Activated T-cell treated with anti-CD3 and anti-CD28 coated beads for 24 hours (primary cell): ENCODE measurements around the gene ATP1A2.
"Not testable (repeated sequence)": the region's sequence is repeated elsewhere in the genome, so short reads cannot be mapped to it uniquely, and the experiment has no call there.

ENCODE experiments used
- DNase-seq: peaks from one replicate; pipeline ENCODE4 v3.0.0-alpha.2; 2020; ENCODE audit warnings: low read depth

Gene ATP1A2

DNA sequence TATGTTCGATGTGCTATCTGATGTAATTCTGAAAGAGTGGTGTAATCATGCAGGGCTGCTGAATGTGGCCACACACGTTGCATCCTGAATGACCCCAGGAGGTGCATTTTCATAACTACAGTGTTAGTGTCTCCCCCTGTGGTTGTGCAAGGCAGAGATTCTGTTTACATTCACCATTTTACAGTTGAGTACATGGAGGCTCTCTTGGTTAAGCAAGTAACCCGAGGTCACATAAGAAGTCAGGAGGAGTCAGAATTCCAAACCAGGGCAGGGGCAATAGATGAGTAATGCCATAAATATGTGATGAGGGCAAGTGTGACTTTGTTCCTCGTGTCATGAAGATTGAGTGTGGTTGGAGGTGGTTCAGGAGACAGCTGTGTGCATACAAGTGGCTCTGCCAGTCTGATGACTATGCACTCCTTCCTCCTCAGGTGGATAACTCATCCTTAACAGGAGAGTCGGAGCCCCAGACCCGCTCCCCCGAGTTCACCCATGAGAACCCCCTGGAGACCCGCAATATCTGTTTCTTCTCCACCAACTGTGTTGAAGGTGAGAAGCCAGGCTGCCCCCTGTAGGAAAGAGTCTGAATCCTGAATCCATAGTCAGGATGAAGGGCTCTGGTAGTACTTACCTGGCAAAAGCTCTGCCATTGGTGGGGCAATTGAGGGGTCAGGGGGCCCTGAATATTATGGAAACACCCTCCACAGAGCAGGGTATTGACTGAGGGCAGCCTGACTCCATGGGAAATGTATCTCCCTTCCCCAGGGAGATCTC lies 9.3 kb downstream of the ATP1A2 start:
- no peak for DNase-seq

DNA sequence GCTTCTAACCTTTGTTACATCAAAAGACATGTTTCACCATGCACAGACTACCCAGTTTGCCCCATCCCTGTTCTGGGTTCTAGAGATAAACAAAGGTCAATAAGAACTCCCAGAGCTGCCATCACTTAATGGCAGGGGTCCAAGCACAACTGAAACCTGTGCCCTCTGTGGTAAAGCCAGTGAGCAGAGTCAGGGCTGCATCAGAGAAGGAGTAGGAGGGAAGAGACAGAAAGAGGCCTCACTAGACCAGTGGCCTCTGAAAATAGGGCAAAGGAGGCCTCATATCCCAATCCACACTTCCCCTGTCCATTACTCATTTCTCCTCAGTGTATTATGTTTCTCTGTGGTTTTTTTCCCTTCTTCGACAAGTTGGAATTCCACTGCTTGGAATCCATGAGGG lies 10.2 kb downstream of the ATP1A2 start:
- DNase-seq, result no peak

- not testable (repeated sequence) for DNase-seq
Observed at GRCh38 chr1:160126342-160126741, 10.8 kb downstream of the ATP1A2 start.

DNA sequence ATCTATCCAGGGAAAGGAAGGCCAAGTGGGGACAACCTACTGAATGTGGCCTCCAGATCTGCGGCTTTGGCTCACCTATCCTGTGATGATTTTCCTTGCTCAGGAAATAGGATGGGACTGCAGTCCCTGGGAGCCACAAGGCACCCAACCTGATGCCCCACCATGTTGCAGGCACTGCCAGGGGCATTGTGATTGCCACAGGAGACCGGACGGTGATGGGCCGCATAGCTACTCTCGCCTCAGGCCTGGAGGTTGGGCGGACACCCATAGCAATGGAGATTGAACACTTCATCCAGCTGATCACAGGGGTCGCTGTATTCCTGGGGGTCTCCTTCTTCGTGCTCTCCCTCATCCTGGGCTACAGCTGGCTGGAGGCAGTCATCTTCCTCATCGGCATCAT lies 11.8 kb downstream of the ATP1A2 start:
- DNase-seq, result no peak

- no peak for DNase-seq
Observed at GRCh38 chr1:160127865-160128523, 12.4 kb downstream of the ATP1A2 start.

DNA sequence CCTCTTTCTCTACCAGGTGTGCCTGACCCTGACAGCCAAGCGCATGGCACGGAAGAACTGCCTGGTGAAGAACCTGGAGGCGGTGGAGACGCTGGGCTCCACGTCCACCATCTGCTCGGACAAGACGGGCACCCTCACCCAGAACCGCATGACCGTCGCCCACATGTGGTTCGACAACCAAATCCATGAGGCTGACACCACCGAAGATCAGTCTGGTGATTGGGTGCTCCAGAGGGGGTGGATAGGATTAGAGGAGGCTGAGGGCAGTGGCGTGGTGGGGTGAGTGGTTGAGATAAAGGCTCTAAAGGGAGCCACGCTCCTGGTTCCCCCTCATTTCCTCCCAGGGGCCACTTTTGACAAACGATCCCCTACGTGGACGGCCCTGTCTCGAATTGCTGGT lies 13.1 kb downstream of the ATP1A2 start:
- no peak for DNase-seq

DNA sequence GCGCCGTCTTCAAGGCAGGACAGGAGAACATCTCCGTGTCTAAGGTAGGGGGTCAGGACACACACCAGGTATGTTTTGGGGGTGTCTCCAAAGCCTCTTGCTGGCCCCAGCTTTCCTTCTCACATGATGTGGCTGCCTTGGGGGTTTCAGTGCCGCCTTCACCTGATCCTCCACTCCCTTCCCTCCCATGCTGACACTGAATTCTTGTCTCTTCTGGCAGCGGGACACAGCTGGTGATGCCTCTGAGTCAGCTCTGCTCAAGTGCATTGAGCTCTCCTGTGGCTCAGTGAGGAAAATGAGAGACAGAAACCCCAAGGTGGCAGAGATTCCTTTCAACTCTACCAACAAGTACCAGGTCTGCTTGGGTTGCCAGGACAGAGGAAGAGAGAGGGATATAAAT lies 13.5 kb downstream of the ATP1A2 start:
- no peak for DNase-seq

DNA sequence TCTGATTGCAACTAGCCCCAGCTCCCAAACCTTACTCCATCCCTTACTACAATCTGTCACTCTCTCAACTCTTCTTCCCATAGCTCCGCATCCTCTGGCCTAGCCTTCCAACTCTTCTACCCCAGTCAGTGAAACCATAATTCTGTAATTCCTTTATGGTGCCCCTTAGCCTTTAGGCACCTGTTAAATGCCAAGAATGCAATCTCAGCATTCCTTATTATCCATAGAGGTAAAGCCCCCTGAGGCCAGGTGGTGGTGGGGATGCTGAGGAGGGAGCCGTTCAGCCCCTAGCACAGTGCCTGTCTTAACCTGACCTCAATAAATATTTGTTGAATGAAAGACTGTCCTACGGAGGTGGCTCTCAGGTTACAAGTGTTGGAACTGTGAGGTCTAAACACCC lies 14.0 kb downstream of the ATP1A2 start:
- DNase-seq, result no peak

GRCh38 chr1:160129966-160130365 lies 14.4 kb downstream of the ATP1A2 start:
- DNase-seq, result no peak

GRCh38 chr1:160130486-160130885 lies 14.9 kb downstream of the ATP1A2 start:
- no peak for DNase-seq

- DNase-seq, result no peak
Observed at GRCh38 chr1:160130939-160131338, 15.4 kb downstream of the ATP1A2 start.

DNA sequence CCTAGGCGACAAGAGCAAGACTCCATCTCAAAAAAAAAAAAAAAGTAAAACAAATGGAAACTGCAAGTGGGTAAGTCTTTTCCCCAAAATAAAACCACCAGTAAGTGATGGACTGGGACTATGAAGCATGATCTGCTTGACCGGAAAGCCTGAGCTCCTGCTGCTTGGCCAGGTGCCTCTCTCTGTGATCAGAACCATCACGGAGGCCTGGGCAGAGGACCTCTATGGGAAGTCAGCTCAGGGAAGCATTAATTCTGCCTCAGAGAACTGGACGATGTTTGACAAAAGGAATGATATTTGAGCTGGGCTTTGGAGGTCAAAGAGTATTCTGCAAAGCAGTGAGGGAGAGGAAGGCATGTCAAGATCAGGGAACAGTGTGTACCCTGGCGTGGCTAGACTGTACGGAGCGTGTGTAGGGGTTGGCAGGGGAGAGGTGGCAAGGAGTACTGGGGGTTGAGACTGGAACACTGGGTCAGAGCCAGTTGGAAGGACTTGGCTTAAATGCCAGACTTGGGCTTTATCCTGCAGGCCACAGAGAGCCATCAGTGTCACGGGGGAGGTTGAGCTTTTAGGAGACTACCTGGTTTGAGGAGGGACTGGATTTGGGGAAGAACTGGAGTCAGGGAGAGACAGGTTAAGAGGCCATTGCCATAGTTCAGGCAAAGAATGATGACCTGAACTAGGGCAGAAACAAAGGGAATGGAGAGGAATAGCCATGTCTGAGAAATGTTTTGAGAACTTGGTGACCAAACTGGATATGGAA lies 16.4 kb downstream of the ATP1A2 start:
- DNase-seq, result no peak

DNA sequence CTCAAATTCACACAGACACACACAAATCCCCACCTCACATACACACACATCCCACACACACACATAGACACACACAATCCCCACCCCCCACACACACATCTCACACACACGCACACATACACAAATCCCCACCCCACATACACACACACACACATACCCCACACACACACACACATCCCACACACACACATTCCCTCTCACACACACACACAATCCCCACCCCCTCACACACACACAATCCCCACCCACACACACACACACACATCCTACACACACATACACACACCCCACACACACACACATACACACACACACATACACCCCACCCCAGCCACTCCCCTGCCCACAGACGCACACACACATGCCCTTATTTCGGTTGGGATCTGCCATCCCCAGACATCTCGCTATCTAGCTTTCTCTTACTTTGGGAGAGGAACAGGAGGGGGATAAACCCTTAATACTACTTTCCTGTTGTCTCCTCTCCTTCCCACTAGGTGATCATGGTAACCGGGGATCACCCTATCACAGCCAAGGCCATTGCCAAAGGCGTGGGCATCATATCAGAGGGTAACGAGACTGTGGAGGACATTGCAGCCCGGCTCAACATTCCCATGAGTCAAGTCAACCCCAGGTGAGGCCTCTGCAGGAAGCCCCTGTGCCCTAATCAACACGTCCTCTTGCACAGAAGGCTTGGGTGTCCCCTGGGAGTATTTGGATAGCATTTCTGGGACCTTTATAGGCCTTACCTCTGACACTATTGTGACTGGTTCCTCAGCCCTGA lies 18.6 kb downstream of the ATP1A2 start:
- no peak for DNase-seq

DNA sequence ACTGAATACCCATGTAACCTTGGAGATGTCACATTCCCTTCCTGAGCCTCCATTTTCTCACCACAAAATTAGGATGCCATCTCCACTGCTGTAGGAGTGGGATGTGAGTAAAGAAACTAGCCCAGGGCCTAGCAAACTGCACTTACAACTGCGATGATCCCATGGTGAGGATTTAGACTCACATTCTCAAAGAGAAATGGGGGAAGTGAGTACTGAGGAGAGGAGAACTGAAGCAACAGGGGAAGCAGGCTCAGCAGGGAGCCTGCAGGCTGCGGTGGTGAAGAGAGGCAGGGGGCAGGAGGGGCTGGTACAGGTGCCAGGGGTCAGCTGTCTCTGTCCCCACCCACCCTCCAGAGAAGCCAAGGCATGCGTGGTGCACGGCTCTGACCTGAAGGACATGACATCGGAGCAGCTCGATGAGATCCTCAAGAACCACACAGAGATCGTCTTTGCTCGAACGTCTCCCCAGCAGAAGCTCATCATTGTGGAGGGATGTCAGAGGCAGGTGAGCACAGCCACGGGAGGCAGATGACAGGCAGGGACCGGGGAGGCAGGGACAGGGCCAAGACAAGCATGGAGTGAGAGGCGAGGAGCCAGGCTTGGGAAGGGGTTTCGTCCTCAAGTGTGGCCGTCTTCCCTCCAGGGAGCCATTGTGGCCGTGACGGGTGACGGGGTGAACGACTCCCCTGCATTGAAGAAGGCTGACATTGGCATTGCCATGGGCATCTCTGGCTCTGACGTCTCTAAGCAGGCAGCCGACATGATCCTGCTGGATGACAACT lies 19.4 kb downstream of the ATP1A2 start:
- no peak for DNase-seq

DNA sequence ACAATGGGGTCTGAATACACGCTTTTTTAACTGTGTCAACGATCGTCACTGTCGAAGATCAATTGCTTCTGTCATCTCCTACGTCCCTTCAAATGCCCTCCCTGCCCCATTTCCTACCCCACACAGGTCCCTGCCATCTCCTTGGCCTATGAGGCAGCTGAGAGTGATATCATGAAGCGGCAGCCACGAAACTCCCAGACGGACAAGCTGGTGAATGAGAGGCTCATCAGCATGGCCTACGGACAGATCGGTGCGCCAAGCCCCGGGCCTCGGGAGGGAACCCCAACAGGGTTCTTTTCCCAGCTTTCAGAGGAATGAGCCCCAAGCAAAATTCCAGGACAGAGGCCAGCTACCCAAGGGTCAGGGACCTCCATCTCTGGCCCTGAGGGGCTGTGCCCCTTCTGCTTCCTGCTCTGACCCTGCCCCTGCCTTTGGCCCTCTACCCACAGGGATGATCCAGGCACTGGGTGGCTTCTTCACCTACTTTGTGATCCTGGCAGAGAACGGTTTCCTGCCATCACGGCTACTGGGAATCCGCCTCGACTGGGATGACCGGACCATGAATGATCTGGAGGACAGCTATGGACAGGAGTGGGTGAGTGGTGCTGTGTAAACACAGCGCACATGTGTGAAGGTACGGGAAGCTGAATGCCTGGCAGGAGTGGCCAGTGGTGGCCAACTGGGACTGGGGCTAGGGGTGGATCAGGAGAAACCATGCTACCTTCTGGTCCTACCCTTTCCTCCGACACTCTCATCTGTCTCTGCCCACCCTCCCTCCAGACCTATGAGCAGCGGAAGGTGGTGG lies 20.8 kb downstream of the ATP1A2 start:
- no peak for DNase-seq

DNA sequence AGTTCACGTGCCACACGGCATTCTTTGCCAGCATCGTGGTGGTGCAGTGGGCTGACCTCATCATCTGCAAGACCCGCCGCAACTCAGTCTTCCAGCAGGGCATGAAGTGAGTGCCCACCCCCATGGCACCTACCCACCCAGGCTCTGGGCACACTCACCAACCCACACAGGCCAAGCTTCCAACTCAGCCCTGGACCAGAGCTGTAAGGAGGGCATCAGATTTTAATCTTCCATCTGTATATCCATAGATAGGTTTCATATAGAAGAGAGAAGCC lies 21.3 kb downstream of the ATP1A2 start:
- no peak for DNase-seq

- DNase-seq, result no peak
Observed at GRCh38 chr1:160137216-160137862, 21.8 kb downstream of the ATP1A2 start.

DNA sequence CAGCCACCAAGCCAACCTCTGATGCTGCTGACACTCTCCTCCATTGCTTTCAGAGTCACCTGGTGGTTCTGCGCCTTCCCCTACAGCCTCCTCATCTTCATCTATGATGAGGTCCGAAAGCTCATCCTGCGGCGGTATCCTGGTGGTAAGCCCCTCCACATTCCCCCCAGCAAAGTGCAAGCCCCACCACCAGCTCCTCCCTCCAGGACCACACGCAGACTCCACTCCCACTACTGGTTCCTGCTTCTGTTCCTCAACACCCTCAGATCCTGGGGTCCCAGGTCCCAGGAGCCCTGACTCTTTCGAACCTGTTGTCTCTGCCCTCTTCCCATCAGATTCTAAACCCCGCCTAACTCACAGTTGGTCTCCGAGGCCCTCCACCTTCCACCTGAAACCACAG lies 24.3 kb downstream of the ATP1A2 start:
- no peak for DNase-seq

GRCh38 chr1:160143695-160144094 lies 28.1 kb downstream of the ATP1A2 start:
- DNase-seq, result no peak

- DNase-seq, result no peak
Observed at GRCh38 chr1:160144921-160145320, 29.4 kb downstream of the ATP1A2 start.
